ENCODE data around the gene LRRC36.

LRRC36 gene

GRCh38 chr16:67299269-67299668, 27.3 kb upstream of the LRRC36 start:
- peaks cover 11% of the 10 kb centered on the region; the same call in 1 of the 2 replicates for H3K27me3 ChIP-seq (replicated peaks; ENCODE audit: insufficient read depth, low read length)
- no peaks in the 10 kb centered on the region for H3K9me2 ChIP-seq (replicated peaks; ENCODE audit: insufficient read depth, low read length)
- DNase-seq: no peak
- no peaks in the 10 kb centered on the region for H3K79me2 ChIP-seq (ENCODE audit: low read length)
- no peak overlapping the region for H3K9ac ChIP-seq (ENCODE audit: low read length)
- TF ChIP-seq EZH2 (optimal IDR thresholded peaks at IDR 0.05; ENCODE audit: low read depth, low read length) (no peak), CTCF (IDR thresholded peaks at IDR 0.05; ENCODE audit: low read length) (no peak), EZH2phosphoT487 (IDR thresholded peaks at IDR 0.05; ENCODE audit: low read length) (no peak)
- no peak overlapping the region for H3K4me2 ChIP-seq (ENCODE audit: low read depth, low read length)
- H3F3A ChIP-seq (ENCODE audit: insufficient read depth, low read length): no peaks in the 10 kb centered on the region
- H3K27ac ChIP-seq (ENCODE audit: low read length): no peak overlapping the region
- no peak overlapping the region for H3K4me3 ChIP-seq (ENCODE audit: low read length)
- H4K20me1 ChIP-seq (ENCODE audit: insufficient read depth, low read length): no peaks in the 10 kb centered on the region
- H2AFZ ChIP-seq (ENCODE audit: low read length): no peak overlapping the region
- H3K4me1 ChIP-seq (ENCODE audit: low read length): no peaks in the 10 kb centered on the region
- no peaks in the 10 kb centered on the region for H3K36me3 ChIP-seq (replicated peaks; ENCODE audit: insufficient read depth, low read length)
- no peaks in the 10 kb centered on the region for H3K9me3 ChIP-seq (replicated peaks; ENCODE audit: insufficient read depth, low read length)

DNA sequence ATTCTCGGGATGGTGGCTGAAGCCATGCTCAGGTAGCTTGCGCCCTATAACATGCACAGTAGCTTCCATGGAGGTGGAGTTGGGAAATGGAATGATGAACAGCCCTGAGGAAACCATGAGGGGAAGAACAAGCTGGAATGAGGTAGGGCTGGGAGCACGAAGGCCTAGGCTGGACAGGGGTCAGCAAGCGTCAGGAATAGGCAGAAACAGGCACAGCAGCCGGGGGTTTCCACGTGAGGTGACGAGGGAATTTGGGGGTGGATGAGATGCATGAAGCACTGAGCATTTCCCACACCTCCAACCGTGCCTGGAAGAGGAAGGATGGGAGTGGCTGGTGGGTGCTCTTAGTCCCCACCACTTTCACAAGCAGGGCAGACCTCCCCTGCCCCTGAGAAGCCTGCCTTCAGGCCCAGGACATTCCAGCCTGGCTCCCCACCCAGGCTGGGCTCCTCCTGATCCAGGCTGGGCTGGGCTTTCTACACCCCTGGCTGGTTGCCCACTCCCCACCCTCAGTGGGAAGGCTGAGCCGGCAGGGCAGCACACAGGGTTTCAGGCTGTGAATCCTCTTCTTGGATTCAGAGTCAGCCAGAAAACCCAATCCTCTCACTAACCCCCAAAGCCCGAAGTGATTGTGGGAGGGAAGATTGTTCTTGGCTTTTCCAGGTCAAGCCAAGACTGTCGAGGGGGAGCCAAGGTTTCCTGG, 25.4 kb upstream of the LRRC36 start:
- Histone ChIP-seq H3K9ac (ENCODE audit: low read length) (no peak overlapping the region), H3K27ac (ENCODE audit: low read length) (no peak overlapping the region)
- TF ChIP-seq CTCF (IDR thresholded peaks at IDR 0.05; ENCODE audit: low read length): no peak
- no peak for TF ChIP-seq EZH2 (optimal IDR thresholded peaks at IDR 0.05; ENCODE audit: low read depth, low read length)
- no peak for TF ChIP-seq EZH2phosphoT487 (IDR thresholded peaks at IDR 0.05; ENCODE audit: low read length)

GRCh38 chr16:67302076-67302475, 24.5 kb upstream of the LRRC36 start:
- no peaks in the 10 kb centered on the region for H3F3A ChIP-seq (ENCODE audit: insufficient read depth, low read length)
- H4K20me1 ChIP-seq (ENCODE audit: insufficient read depth, low read length): no peaks in the 10 kb centered on the region
- no peak overlapping the region for H3K4me3 ChIP-seq (ENCODE audit: low read length)
- no peak overlapping the region for H2AFZ ChIP-seq (ENCODE audit: low read length)
- no peak overlapping the region for H3K4me2 ChIP-seq (ENCODE audit: low read depth, low read length)
- H3K4me1 ChIP-seq (ENCODE audit: low read length): no peaks in the 10 kb centered on the region
- no peaks in the 10 kb centered on the region for H3K9me3 ChIP-seq (replicated peaks; ENCODE audit: insufficient read depth, low read length)
- H3K36me3 ChIP-seq (replicated peaks; ENCODE audit: insufficient read depth, low read length): no peaks in the 10 kb centered on the region
- H3K79me2 ChIP-seq (ENCODE audit: low read length): no peaks in the 10 kb centered on the region
- no peak overlapping the region for H3K9ac ChIP-seq (ENCODE audit: low read length)
- H3K27ac ChIP-seq (ENCODE audit: low read length): no peak overlapping the region
- TF ChIP-seq EZH2phosphoT487 (IDR thresholded peaks at IDR 0.05; ENCODE audit: low read length) (no peak), CTCF (IDR thresholded peaks at IDR 0.05; ENCODE audit: low read length) (no peak), EZH2 (optimal IDR thresholded peaks at IDR 0.05; ENCODE audit: low read depth, low read length) (no peak)
- DNase-seq: no peak
- no peaks in the 10 kb centered on the region for H3K9me2 ChIP-seq (replicated peaks; ENCODE audit: insufficient read depth, low read length)
- no peaks in the 10 kb centered on the region for H3K27me3 ChIP-seq (replicated peaks; ENCODE audit: insufficient read depth, low read length)

More for the DNA sequence above, 25.4 kb upstream of the LRRC36 start:
- no peaks in the 10 kb centered on the region for H4K20me1 ChIP-seq (ENCODE audit: insufficient read depth, low read length)
- DNase-seq: no peak
- no peaks in the 10 kb centered on the region for H3K9me3 ChIP-seq (replicated peaks; ENCODE audit: insufficient read depth, low read length)
- no peaks in the 10 kb centered on the region for H3K4me1 ChIP-seq (ENCODE audit: low read length)
- H3K36me3 ChIP-seq (replicated peaks; ENCODE audit: insufficient read depth, low read length): no peaks in the 10 kb centered on the region
- no peak overlapping the region for H3K4me3 ChIP-seq (ENCODE audit: low read length)
- no peaks in the 10 kb centered on the region for H3K27me3 ChIP-seq (replicated peaks; ENCODE audit: insufficient read depth, low read length)
- no peaks in the 10 kb centered on the region for H3K79me2 ChIP-seq (ENCODE audit: low read length)
- H2AFZ ChIP-seq (ENCODE audit: low read length): no peak overlapping the region
- no peaks in the 10 kb centered on the region for H3K9me2 ChIP-seq (replicated peaks; ENCODE audit: insufficient read depth, low read length)
- no peaks in the 10 kb centered on the region for H3F3A ChIP-seq (ENCODE audit: insufficient read depth, low read length)
- H3K4me2 ChIP-seq (ENCODE audit: low read depth, low read length): no peak overlapping the region
